ENCODE data around the gene HDDC2.

GRCh38 chr6:125299257-125299656 is 2.5 kb downstream of the HDDC2 start:
- TF ChIP-seq EZH2phosphoT487 (IDR thresholded peaks at IDR 0.05; ENCODE audit: borderline replicate concordance, low read length) = no peak
- TF ChIP-seq CTCF (conservative IDR thresholded peaks at IDR 0.05; ENCODE audit: low read depth, low read length) = no peak
- no peak for TF ChIP-seq EZH2 (IDR thresholded peaks at IDR 0.05; ENCODE audit: low read length, unreplicated experiment)
